Tibial artery (tissue), 4 donors: ENCODE measurements around the gene CTBS.

ENCODE experiments used
- DNase-seq, 2 donors: peaks; one replicate each; pipeline ENCODE4 v3.0.0-alpha.2; 2019
- H3K27ac ChIP-seq, 2 donors: fragments of 200-600 bp; sonication (generic) in 1 of 2; 1 replicate in 1 of 2; 2 replicates in 1 of 2; pipeline ENCODE4 v1.5.1; 2018 to 2019; ENCODE audit warnings: mild to moderate bottlenecking in 1 of 2
- H3K27me3 ChIP-seq, 2 donors: fragments of 200-600 bp; sonication (generic) in 1 of 2; one replicate each; pipeline versions ENCODE4 v1.5.1 to v1.6.0; 2016 to 2019
- H3K36me3 ChIP-seq, 3 donors: fragments of 200-600 bp; sonication (generic) in 2 of 3; one replicate each; pipeline ENCODE4 v1.5.1; 2016 to 2019; ENCODE audit warnings: mild to moderate bottlenecking in 2 of 3
- H3K4me1 ChIP-seq, 4 donors: fragments of 200-600 bp; sonication (generic) in 2 of 4; 1 replicate in 3 of 4; 2 replicates in 1 of 4; pipeline ENCODE4 v1.5.1; 2016 to 2019
- H3K4me3 ChIP-seq, 2 donors: fragments of 200-600 bp; sonication (generic) in 1 of 2; 1 replicate in 1 of 2; 2 replicates in 1 of 2; pipeline ENCODE4 v1.5.1; 2018 to 2019; ENCODE audit warnings: mild to moderate bottlenecking in 2 of 2
- H3K9me3 ChIP-seq, 3 donors: fragments of 200-600 bp; sonication (generic) in 1 of 3; one replicate each; pipeline ENCODE4 v1.5.1; 2016 to 2019
- intact Hi-C: fragments of 100-400 bp; cut with DNase I; formaldehyde crosslinking; loops from one replicate; pipeline ENCODE4 v1.15.0; 2023; ENCODE audit warnings: low total_unique reads
- TF ChIP-seq, protein P1 (sequence below), 2 experiments: fragments of 200-600 bp in 1 of 2; fragments of 450-650 bp in 1 of 2; IDR thresholded peaks; one replicate each; pipeline ENCODE4 v1.5.1; 2017 to 2019; ENCODE audit warnings: antibody characterized with exemption in 2 of 2, mild to moderate bottlenecking in 1 of 2, moderate library complexity in 1 of 2

The CTBS gene

DNA sequence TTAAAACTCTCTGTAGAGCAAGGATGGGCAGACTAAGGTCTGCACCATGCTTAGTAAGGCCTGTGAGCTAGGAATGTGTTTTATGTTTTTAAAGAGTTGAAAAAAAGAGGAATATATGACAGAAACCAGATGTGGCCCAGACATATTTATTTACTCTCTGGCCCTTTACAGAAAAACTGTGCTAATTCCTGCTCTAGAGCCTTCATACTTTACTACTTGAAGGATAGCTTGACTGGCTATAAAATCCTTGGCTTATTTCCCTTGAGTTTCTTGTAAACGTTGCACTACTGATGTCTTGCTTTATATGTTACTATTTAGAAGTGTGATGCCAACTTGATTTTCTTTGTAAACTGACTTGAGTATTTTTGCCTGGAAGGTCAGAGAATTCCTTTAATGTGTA lies 33.5 kb downstream of the CTBS start:
- DNase-seq, result no peak
- intact Hi-C loops, result no loop called here

DNA sequence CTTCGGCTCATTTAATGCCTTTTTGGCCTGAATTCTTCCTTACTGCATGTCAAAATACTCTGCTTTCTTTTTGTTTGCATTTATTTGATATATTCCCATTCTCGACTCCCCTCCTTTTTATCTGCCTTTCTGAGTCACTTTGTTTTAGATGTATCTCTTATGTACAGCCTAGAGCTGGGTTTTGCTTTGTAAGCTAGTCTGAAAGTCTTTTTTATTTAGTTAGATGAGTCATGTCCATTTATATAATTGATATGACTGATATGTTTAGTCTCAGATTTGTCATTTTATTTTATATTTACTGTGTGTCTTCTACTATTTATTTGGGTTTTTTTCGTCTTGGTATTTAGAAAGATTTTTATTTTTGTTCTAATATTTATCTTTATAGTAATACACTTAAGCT lies 34.3 kb downstream of the CTBS start:
- peaks cover 0 to 22% (median 3%) of the 10 kb centered on the region in 3 donors for H3K36me3 ChIP-seq
- H3K4me1 ChIP-seq, result no peaks in the 10 kb centered on the region
- no peaks in the 10 kb centered on the region for H3K9me3 ChIP-seq
- DNase-seq, result no peak
- H3K4me3 ChIP-seq, result no peak overlapping the region
- no peaks in the 10 kb centered on the region for H3K27me3 ChIP-seq
- intact Hi-C loops, result no loop called here
- TF ChIP-seq, protein P1, sequence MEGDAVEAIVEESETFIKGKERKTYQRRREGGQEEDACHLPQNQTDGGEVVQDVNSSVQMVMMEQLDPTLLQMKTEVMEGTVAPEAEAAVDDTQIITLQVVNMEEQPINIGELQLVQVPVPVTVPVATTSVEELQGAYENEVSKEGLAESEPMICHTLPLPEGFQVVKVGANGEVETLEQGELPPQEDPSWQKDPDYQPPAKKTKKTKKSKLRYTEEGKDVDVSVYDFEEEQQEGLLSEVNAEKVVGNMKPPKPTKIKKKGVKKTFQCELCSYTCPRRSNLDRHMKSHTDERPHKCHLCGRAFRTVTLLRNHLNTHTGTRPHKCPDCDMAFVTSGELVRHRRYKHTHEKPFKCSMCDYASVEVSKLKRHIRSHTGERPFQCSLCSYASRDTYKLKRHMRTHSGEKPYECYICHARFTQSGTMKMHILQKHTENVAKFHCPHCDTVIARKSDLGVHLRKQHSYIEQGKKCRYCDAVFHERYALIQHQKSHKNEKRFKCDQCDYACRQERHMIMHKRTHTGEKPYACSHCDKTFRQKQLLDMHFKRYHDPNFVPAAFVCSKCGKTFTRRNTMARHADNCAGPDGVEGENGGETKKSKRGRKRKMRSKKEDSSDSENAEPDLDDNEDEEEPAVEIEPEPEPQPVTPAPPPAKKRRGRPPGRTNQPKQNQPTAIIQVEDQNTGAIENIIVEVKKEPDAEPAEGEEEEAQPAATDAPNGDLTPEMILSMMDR (IDR thresholded peaks at IDR 0.05), result no peak
- no peak overlapping the region for H3K27ac ChIP-seq

More for the DNA sequence above, 33.5 kb downstream of the CTBS start:
- Histone ChIP-seq H3K9me3 (no peaks in the 10 kb centered on the region), H3K4me1 (no peaks in the 10 kb centered on the region), H3K27me3 (no peaks in the 10 kb centered on the region), H3K27ac (no peak overlapping the region), H3K36me3 (peaks cover 0 to 22% (median 3%) of the 10 kb centered on the region in 3 donors), H3K4me3 (no peak overlapping the region)
- TF ChIP-seq, protein P1 (IDR thresholded peaks at IDR 0.05), result no peak

DNA sequence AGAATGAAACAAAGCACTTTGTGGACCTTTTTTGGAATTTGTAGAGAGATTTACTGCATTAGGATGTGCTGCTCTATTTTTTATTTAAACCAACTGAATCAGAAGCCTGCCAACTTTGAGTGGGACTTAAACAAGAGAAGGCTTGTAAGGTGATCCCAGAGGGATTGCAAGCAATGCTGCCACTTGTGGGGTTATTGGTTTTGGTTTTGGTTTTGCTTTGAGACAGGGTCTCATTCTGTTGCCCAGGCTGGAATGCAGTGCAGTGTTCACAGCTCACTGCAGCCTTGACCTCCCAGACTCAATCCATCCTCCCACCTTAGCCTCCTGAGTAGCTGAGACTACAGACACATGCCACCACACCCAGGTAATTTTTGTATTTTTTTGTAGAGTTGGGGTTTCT lies 35.6 kb downstream of the CTBS start:
- TF ChIP-seq, protein P1 (IDR thresholded peaks at IDR 0.05), result no peak
- DNase-seq, result no peak
- Histone ChIP-seq H3K4me3 (no peak overlapping the region), H3K27me3 (no peaks in the 10 kb centered on the region), H3K9me3 (no peaks in the 10 kb centered on the region), H3K4me1 (no peaks in the 10 kb centered on the region), H3K27ac (no peak overlapping the region), H3K36me3 (peaks cover 0 to 20% (median 3%) of the 10 kb centered on the region in 3 donors)
- intact Hi-C loops, result no loop called here

DNA sequence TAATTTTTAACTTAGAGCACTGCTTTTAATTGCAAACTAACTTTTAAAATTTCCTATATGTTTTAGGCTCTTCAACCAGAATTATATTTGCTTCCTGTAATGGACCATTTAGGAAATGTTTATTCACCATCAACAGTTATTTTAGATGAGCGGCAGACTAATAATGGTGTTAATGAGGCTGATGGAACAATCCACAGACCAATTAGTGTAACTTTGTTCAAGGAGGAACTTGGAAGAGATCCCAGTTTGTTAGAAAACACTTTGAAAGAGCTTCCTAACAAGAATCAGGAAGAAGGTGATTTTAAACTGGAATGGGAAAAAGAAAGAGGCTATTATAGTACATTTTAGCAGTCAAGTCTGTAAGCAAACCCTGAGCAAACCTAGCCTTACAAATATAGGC lies 48.5 kb downstream of the CTBS start:
- H3K27ac ChIP-seq, result no peak overlapping the region
- H3K36me3 ChIP-seq, result peaks cover 0 to 5% (median 0%) of the 10 kb centered on the region in 3 donors
- TF ChIP-seq, protein P1 (IDR thresholded peaks at IDR 0.05), result no peak
- no peak for DNase-seq
- intact Hi-C loops, result no loop called here
- no peaks in the 10 kb centered on the region for H3K27me3 ChIP-seq
- H3K4me1 ChIP-seq, result no peaks in the 10 kb centered on the region
- H3K9me3 ChIP-seq, result no peaks in the 10 kb centered on the region
- H3K4me3 ChIP-seq, result no peak overlapping the region

DNA sequence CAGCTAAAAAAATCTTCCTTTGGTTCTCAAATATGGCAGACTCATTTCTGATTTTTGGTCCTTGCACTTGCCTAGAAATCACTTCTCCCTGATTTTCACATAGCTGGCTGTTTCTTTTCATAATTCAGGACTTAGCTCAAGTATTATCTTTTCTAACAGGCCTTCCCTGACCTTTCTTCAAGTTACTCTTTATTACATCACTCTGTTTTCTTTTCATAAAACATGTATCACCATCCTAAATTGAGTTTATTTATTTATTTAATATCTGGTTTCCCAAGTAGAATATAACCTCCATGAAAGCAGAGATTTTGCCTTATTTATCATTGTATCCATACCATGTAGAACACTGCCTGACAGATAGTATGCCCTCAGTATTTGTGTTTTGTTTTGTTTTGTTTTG lies 49.6 kb downstream of the CTBS start:
- DNase-seq, result no peak
- intact Hi-C loops, result loop anchor here (5.0 kb wide), 1 partner anchor 842 kb away; no protein-coding TSS in a partner anchor

More for the DNA sequence above, 49.6 kb downstream of the CTBS start:
- Histone ChIP-seq H3K27ac (no peak overlapping the region), H3K4me3 (no peak overlapping the region), H3K27me3 (no peaks in the 10 kb centered on the region), H3K4me1 (no peaks in the 10 kb centered on the region), H3K36me3 (peaks cover 0 to 5% (median 0%) of the 10 kb centered on the region in 3 donors), H3K9me3 (no peaks in the 10 kb centered on the region)
- TF ChIP-seq, protein P1 (IDR thresholded peaks at IDR 0.05), result no peak
